ENCODE measurements around the gene ST8SIA6.
"Not testable (repeated sequence)": the region's sequence is repeated elsewhere in the genome, so short reads cannot be mapped to it uniquely, and the experiment has no call there.

ST8SIA6 gene

GRCh38 chr10:17454161-17455014 lies at the start of gene ST8SIA6:
Gene ST8SIA6, minus strand, starts transcription at chr10:17454595. Its CDS starts 340 bp downstream, at chr10:17454255.
- peak; percentile 33 for DNase-seq (ENCODE audit: low read depth)

- no peak for DNase-seq (ENCODE audit: low read depth)
Measured at GRCh38 chr10:17503795-17504194, 49.4 kb upstream of the ST8SIA6 start.

GRCh38 chr10:17502814-17503213 lies 48.4 kb upstream of the ST8SIA6 start:
- no peak for DNase-seq (ENCODE audit: low read depth)

GRCh38 chr10:17499014-17499413 lies 44.6 kb upstream of the ST8SIA6 start:
- not testable (repeated sequence) for DNase-seq (ENCODE audit: low read depth)

- no peak for DNase-seq (ENCODE audit: low read depth)
Measured at GRCh38 chr10:17497446-17498030, 43.1 kb upstream of the ST8SIA6 start.

GRCh38 chr10:17494626-17495260 lies 40.3 kb upstream of the ST8SIA6 start:
- no peak for DNase-seq (ENCODE audit: low read depth)

GRCh38 chr10:17488848-17489247 lies 34.5 kb upstream of the ST8SIA6 start:
- no peak for DNase-seq (ENCODE audit: low read depth)

GRCh38 chr10:17483079-17483478 lies 28.7 kb upstream of the ST8SIA6 start:
- no peak for DNase-seq (ENCODE audit: low read depth)

- no peak for DNase-seq (ENCODE audit: low read depth)
Measured at GRCh38 chr10:17479822-17480221, 25.4 kb upstream of the ST8SIA6 start.

GRCh38 chr10:17479015-17479615 lies 24.7 kb upstream of the ST8SIA6 start:
- no peak for DNase-seq (ENCODE audit: low read depth)

- DNase-seq (ENCODE audit: low read depth): no peak
Measured at GRCh38 chr10:17476073-17476472, 21.7 kb upstream of the ST8SIA6 start.

- DNase-seq (ENCODE audit: low read depth): no peak
Measured at GRCh38 chr10:17475661-17476060, 21.3 kb upstream of the ST8SIA6 start.

- DNase-seq (ENCODE audit: low read depth): no peak
Measured at GRCh38 chr10:17474595-17475323, 20.4 kb upstream of the ST8SIA6 start.

GRCh38 chr10:17473228-17473950 lies 19.0 kb upstream of the ST8SIA6 start:
- DNase-seq (ENCODE audit: low read depth): no peak

- DNase-seq (ENCODE audit: low read depth): no peak
Measured at GRCh38 chr10:17472481-17473227, 18.3 kb upstream of the ST8SIA6 start.

GRCh38 chr10:17470246-17470645 lies 15.9 kb upstream of the ST8SIA6 start:
- no peak for DNase-seq (ENCODE audit: low read depth)

GRCh38 chr10:17465328-17466125 lies 11.1 kb upstream of the ST8SIA6 start:
- DNase-seq (ENCODE audit: low read depth): no peak

GRCh38 chr10:17464545-17464944 lies 10.2 kb upstream of the ST8SIA6 start:
- DNase-seq (ENCODE audit: low read depth): no peak

- DNase-seq (ENCODE audit: low read depth): no peak
Measured at GRCh38 chr10:17460756-17461155, 6.4 kb upstream of the ST8SIA6 start.

GRCh38 chr10:17457083-17457482 lies 2.7 kb upstream of the ST8SIA6 start:
- no peak for DNase-seq (ENCODE audit: low read depth)
